NCI-H2227 (cell line): Measurements from ENCODE around the gene TDRD9.
A peak's percentile ranks its signal among the peaks of the same experiment; 100 is the strongest.
"Not testable (repeated sequence)": the region's sequence is repeated elsewhere in the genome, so short reads cannot be mapped to it uniquely, and the experiment has no call there.

Experiments used
- DNase-seq: peaks from one replicate; lab custom pipeline; 2025; ENCODE audit not compliant: unreplicated experiment; lab: John Stamatoyannopoulos, UW

TDRD9 gene

GRCh38 chr14:103928011-103928890 lies at the start of gene TDRD9:
TSS of gene TDRD9 (plus strand) at chr14:103928456. CDS start at chr14:103928510, 54 bp downstream.
- DNase-seq: no peak

- no peak for DNase-seq
Observed at GRCh38 chr14:103879118-103879569, 49.1 kb upstream of the TDRD9 start.

GRCh38 chr14:103879570-103880347 lies 48.5 kb upstream of the TDRD9 start:
- DNase-seq: no peak

GRCh38 chr14:103880348-103881267 lies 47.6 kb upstream of the TDRD9 start:
- no peak for DNase-seq

- no peak for DNase-seq
Observed at GRCh38 chr14:103881268-103882201, 46.7 kb upstream of the TDRD9 start.

GRCh38 chr14:103882503-103883262 lies 45.6 kb upstream of the TDRD9 start:
- no peak for DNase-seq

- DNase-seq: no peak
Observed at GRCh38 chr14:103883263-103883523, 45.1 kb upstream of the TDRD9 start.

- DNase-seq: no peak
Observed at GRCh38 chr14:103884854-103885253, 43.4 kb upstream of the TDRD9 start.

- DNase-seq: no peak
Observed at GRCh38 chr14:103885509-103885932, 42.7 kb upstream of the TDRD9 start.

- DNase-seq: peak; percentile 34
Observed at GRCh38 chr14:103886304-103887169, 41.7 kb upstream of the TDRD9 start.

- no peak for DNase-seq
Observed at GRCh38 chr14:103887170-103887501, 41.1 kb upstream of the TDRD9 start.

- DNase-seq: no peak
Observed at GRCh38 chr14:103887557-103888115, 40.6 kb upstream of the TDRD9 start.

GRCh38 chr14:103889002-103889312 lies 39.3 kb upstream of the TDRD9 start:
- not testable (repeated sequence) for DNase-seq

- peak; percentile 46 for DNase-seq
Observed at GRCh38 chr14:103889313-103890051, 38.8 kb upstream of the TDRD9 start.

- DNase-seq: no peak
Observed at GRCh38 chr14:103890052-103890371, 38.2 kb upstream of the TDRD9 start.

GRCh38 chr14:103890821-103891666 lies 37.2 kb upstream of the TDRD9 start:
- DNase-seq: no peak

- no peak for DNase-seq
Observed at GRCh38 chr14:103891667-103892215, 36.5 kb upstream of the TDRD9 start.
